ENCODE data around the gene KDM3A.

The KDM3A gene

DNA sequence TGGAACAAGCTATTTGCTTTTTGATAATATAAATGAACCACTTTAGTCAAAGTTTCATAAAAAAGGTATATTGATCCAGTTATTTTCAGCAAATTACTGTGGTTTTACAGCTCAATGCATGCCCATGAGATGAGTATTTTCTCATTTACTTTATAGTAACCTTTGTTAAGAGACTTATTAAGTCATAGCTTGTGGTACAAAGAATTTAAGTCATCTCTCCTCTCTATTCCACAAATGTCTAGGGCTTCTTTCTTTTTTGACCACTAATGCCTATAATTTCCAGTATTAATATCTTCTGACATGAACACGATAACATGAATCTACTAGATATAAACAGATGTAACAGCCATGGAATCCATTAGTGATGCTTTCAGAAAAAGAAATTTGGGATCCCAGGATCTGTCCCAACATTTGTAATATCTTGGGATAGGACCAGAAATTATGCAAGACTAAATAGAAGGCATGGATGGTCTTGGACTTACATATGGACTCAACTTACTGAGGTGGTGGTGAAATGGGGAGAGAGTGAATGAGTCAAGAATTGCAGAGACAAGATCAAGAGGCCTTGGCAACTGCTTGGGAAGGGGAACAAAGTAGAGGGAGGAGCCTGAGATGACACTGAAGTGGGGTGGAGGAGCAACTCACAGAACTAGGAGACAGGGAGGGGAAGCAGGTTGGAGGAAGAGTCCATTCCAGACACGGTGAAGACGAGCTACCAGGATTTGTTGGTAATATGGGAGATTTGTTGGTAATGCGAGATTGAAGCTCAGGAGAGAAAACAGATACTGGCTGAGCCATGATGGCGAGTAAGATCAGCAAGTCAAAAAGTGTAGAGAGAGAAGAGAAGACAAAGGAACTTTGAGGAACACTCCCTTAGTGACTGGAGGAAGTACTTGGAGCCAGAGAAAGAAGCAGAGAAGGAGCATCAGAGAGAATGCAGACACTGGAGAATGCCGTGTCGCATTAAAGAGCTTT lies 42.4 kb upstream of the KDM3A start:
- TF ChIP-seq, protein P1, sequence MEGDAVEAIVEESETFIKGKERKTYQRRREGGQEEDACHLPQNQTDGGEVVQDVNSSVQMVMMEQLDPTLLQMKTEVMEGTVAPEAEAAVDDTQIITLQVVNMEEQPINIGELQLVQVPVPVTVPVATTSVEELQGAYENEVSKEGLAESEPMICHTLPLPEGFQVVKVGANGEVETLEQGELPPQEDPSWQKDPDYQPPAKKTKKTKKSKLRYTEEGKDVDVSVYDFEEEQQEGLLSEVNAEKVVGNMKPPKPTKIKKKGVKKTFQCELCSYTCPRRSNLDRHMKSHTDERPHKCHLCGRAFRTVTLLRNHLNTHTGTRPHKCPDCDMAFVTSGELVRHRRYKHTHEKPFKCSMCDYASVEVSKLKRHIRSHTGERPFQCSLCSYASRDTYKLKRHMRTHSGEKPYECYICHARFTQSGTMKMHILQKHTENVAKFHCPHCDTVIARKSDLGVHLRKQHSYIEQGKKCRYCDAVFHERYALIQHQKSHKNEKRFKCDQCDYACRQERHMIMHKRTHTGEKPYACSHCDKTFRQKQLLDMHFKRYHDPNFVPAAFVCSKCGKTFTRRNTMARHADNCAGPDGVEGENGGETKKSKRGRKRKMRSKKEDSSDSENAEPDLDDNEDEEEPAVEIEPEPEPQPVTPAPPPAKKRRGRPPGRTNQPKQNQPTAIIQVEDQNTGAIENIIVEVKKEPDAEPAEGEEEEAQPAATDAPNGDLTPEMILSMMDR (IDR thresholded peaks at IDR 0.05; ENCODE audit: control insufficient read depth, extremely low read depth, insufficient read depth) = no peak
- no peak for DNase-seq (ENCODE audit: low read depth)

DNA sequence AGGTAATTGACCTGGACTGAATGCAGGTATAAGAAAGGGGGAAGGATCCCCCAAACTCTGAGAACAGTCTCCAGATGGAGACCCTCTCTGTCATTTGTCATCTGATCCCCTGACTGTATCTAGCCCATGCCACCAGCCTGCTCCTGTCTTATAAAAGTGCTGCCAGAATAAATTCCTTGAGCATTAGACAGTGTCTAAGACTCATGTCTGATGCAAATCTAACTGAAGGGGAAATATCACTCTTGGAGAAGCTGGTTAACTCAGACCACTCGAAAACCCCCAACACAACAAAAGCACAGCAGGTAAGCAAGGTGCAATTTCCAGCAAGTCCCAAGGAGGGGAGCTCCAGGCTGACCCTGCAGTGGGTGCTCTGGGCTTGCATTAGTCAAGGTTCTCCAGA lies 40.9 kb upstream of the KDM3A start:
- no peak overlapping the region for H3K4me3 ChIP-seq (ENCODE audit: low read depth, low read length)
- DNase-seq (ENCODE audit: low read depth) = no peak
- TF ChIP-seq, protein P1 (IDR thresholded peaks at IDR 0.05; ENCODE audit: control insufficient read depth, extremely low read depth, insufficient read depth) = no peak

More for the DNA sequence above, 42.4 kb upstream of the KDM3A start:
- H3K4me3 ChIP-seq (ENCODE audit: low read depth, low read length) = no peak overlapping the region

DNA sequence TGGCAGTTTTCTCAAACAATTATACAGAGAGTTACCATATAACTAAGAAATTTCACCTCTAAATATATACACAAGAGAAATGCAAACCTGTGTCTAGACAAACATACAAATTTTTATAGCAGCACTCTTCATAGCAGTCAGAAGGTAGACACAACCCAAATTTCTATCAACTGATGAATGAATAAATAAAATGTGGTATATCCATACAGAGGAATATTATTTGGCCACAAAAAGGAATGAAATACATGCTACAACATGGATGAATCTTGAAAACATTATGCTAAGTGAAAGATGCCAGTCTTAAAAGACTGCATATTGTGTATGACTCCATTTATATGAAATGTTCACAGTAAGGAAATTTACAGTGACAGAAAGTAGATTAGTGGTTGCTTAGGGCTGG lies 30.6 kb upstream of the KDM3A start:
- no peak for DNase-seq (ENCODE audit: low read depth)
- TF ChIP-seq, protein P1 (IDR thresholded peaks at IDR 0.05; ENCODE audit: control insufficient read depth, extremely low read depth, insufficient read depth) = no peak
- no peak overlapping the region for H3K4me3 ChIP-seq (ENCODE audit: low read depth, low read length)

DNA sequence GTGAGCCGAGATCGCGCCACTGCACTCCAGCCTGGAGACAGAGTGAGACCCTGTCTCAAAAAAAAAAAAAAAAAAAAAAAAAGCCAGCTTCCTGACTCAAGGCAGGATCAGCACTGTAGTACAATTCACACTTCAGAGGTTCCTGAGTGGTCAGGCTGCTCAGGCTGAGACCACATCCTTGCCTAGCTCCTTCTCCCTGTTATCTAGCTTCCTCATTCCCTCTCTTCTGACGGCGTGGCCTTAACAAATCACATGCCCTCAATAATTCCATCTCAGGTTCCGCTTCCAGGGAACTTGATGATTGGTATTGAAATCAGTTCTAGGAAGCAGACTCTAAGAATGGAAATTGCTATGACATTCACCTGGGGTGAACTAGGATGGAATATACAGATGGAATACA lies 29.8 kb upstream of the KDM3A start:
- TF ChIP-seq, protein P1 (IDR thresholded peaks at IDR 0.05; ENCODE audit: control insufficient read depth, extremely low read depth, insufficient read depth) = no peak
- no peak for DNase-seq (ENCODE audit: low read depth)
- H3K4me3 ChIP-seq (ENCODE audit: low read depth, low read length) = no peak overlapping the region

DNA sequence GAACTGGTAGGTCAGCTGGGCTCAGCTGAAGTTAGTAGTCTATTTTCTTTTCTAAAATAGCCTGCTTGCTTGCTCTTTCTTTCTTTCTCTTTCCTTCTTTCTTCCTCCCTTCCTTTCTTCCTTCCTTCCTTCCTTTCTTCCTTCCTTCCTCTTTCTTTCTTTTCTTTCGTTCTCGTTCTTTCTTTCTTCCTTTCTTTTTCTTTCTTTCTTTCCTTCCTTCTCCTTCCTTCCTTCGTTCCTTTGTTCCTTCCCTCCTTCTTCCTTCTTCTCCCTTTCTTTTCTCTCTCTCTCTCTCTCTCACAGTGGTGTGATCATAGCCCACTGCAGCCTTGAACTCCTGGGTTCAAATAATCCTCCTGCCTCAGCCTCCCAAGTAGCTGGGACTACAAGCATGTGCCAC lies 29.2 kb upstream of the KDM3A start:
- no peak overlapping the region for H3K4me3 ChIP-seq (ENCODE audit: low read depth, low read length)
- TF ChIP-seq, protein P1 (IDR thresholded peaks at IDR 0.05; ENCODE audit: control insufficient read depth, extremely low read depth, insufficient read depth) = no peak
- no peak for DNase-seq (ENCODE audit: low read depth)

DNA sequence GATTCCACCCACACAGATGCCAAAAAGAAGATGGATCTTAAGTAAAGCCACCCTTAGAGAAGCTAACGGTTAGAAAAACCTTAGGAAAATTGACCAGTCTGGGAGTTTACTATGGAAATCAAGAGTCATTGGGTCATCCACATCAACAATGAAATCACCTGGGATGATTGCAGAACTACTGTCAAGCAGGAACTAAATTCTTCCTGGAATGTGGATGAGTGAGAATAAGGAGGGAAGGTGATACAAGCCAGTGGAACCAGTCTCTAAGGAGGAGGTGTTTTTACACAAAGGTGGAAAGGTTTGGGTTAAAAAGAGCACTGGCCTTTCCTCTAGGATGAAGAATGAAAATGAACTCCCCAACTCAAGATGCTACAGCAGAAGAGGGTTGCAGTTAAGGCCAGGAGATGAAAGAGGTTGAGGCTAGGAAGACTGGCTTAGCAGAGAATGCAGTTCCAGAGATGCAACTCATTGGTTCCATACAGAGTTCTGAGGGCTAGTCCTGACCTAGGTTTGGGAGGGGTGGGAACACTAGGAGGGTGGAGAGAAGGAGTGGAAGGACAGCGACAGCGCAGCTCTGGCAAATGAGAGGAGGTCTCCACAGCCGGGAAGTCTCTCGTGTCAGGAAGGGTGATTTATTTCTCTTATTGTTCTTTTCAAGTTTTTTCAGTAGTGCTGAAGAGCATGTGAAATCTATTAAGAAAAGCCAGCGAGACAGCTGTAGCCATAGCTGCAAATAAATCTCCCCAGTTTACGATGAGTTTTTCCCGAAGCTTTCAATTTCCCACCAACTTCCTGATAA lies 27.7 kb upstream of the KDM3A start:
- no peak overlapping the region for H3K4me3 ChIP-seq (ENCODE audit: low read depth, low read length)
- DNase-seq (ENCODE audit: low read depth) = no peak
- TF ChIP-seq, protein P1 (IDR thresholded peaks at IDR 0.05; ENCODE audit: control insufficient read depth, extremely low read depth, insufficient read depth) = no peak

All from LNCaP clone FGC (cell line).